GM12878 (cell line): Measurements from ENCODE around the gene PLA2G4E. TPM values are rescaled to one million over a fixed set of nuclear protein-coding genes. Genes with fewer than 3 reads are reported as not detected.

Experiments used
- ATAC-seq: fragments of 200-7000 bp; cut with Tn5 transposase; 3 replicates; pipeline ENCODE4 v1.9.1; 2020; ENCODE audit warnings: mild to moderate bottlenecking, moderate library complexity
- BruUV-seq: library from RNA; stranded (reverse); fragments of 400-500 nt; replicated peaks from 2 replicates; lab custom pipeline; 2021; lab: Mats Ljungman, UMichigan
- CTCF ChIA-PET: fragments of 300-600 bp; sonication (Branson Sonifier 250); formaldehyde crosslinking; extraction: SDS; loops from one replicate; lab custom pipeline; 2021; ENCODE audit warnings: inconsistent platforms; lab: Yijun Ruan, JAX
- POLR2A ChIA-PET: fragments of 350-600 bp; formaldehyde crosslinking; extraction: SDS; loops from one replicate; lab custom pipeline; 2021; ENCODE audit warnings: inconsistent platforms; lab: Charles Lee
- RAD21 ChIA-PET: fragments of 300-600 bp; sonication (Branson Sonifier 250); formaldehyde crosslinking; loops from one replicate; lab custom pipeline; 2023; ENCODE audit warnings: antibody characterized with exemption; ENCODE audit not compliant: unreplicated experiment; lab: Charles Lee
- SMC1A ChIA-PET: fragments of 300-600 bp; sonication (Branson Sonifier 250); formaldehyde crosslinking; loops from one replicate; lab custom pipeline; 2023; ENCODE audit not compliant: unreplicated experiment, uncharacterized antibody; lab: Charles Lee
- DNase-seq: peaks from one replicate; pipeline ENCODE4 v3.0.0-alpha.2; 2011; ENCODE audit warnings: low read depth, low spot score
- FAIRE-seq: peaks from 3 replicates; lab custom pipeline; 2011; peaks lifted over from hg19 to GRCh38; lab: Jason Lieb, UNC
- H2AFZ ChIP-seq: 2 replicates; pipeline ENCODE4 v1.6.0; 2011; ENCODE audit warnings: low read depth, low read length, control low read depth; ENCODE audit not compliant: control insufficient read depth
- H3K27ac ChIP-seq: 2 replicates; pipeline ENCODE4 v1.5.1; 2011; ENCODE audit warnings: control low read depth; ENCODE audit not compliant: control insufficient read depth, insufficient read depth
- H3K27me3 ChIP-seq, 2 experiments: replicated peaks in 1 of 2; 2 replicates each; pipeline versions ENCODE4 v1.6.0 to v1.6.1; 2011; ENCODE audit warnings: low read length in 1 of 2; ENCODE audit not compliant: control insufficient read depth in 2 of 2, insufficient read depth in 2 of 2
- H3K36me3 ChIP-seq, 2 experiments: 2 replicates each; pipeline ENCODE4 v1.5.1; 2011; ENCODE audit warnings: low read length in 1 of 2; ENCODE audit not compliant: control insufficient read depth in 2 of 2, insufficient read depth in 2 of 2
- H3K4me1 ChIP-seq: 2 replicates; pipeline ENCODE4 v1.6.1; 2011; ENCODE audit warnings: mild to moderate bottlenecking, low read length, moderate library complexity, mixed read lengths; ENCODE audit not compliant: control insufficient read depth, insufficient read depth
- H3K4me2 ChIP-seq: 2 replicates; pipeline ENCODE4 v1.6.0; 2011; ENCODE audit warnings: control low read depth; ENCODE audit not compliant: control insufficient read depth, insufficient read depth
- H3K4me3 ChIP-seq: fragments of 200-600 bp; sonication (generic); 2 replicates; pipeline ENCODE4 v1.5.1; 2016
- H3K79me2 ChIP-seq: 2 replicates; pipeline ENCODE4 v1.6.0; 2011; ENCODE audit warnings: low read length; ENCODE audit not compliant: control insufficient read depth, insufficient read depth
- H3K9ac ChIP-seq: 2 replicates; pipeline ENCODE4 v1.8.0; 2011; ENCODE audit warnings: low read length, control low read depth, mixed read lengths; ENCODE audit not compliant: control insufficient read depth, insufficient read depth
- H3K9me3 ChIP-seq: replicated peaks from 3 replicates; pipeline ENCODE4 v1.5.1; 2011; ENCODE audit warnings: mild to moderate bottlenecking, low read length; ENCODE audit not compliant: control insufficient read depth, insufficient read depth
- H4K20me1 ChIP-seq: 2 replicates; pipeline ENCODE4 v1.6.0; 2011; ENCODE audit not compliant: control insufficient read depth, insufficient read depth
- BACH1 ChIP-seq: fragments of 450-650 bp; IDR thresholded peaks from 2 replicates; pipeline ENCODE4 v1.6.1; 2017; ENCODE audit warnings: mild to moderate bottlenecking, borderline replicate concordance
- CEBPB ChIP-seq, 2 experiments: fragments of 150-350 bp in 1 of 2; IDR thresholded peaks; 2 replicates each; pipeline ENCODE4 v1.6.1; 2012 to 2014; ENCODE audit warnings: low read depth in 2 of 2, low read length in 2 of 2, borderline replicate concordance in 1 of 2, inconsistent platforms in 1 of 2
- FOXM1 ChIP-seq: IDR thresholded peaks from 2 replicates; pipeline ENCODE4 v1.6.1; 2012; ENCODE audit warnings: low read depth, mild to moderate bottlenecking, inconsistent platforms, low read length, moderate library complexity
- HDAC6 ChIP-seq: fragments of 200-600 bp; sonication (generic); IDR thresholded peaks from one replicate; pipeline ENCODE4 v1.8.0; 2017; ENCODE audit warnings: antibody characterized with exemption; ENCODE audit not compliant: unreplicated experiment
- HDGF ChIP-seq: fragments of 450-650 bp; IDR thresholded peaks from 2 replicates; pipeline ENCODE4 v1.6.1; 2016; ENCODE audit warnings: antibody characterized with exemption
- KAT2A ChIP-seq: conservative IDR thresholded peaks from 2 replicates; pipeline ENCODE4 v1.6.1; 2011; ENCODE audit warnings: low read depth, low read length; ENCODE audit not compliant: control insufficient read depth
- MYB ChIP-seq: fragments of 150-350 bp; IDR thresholded peaks from 2 replicates; pipeline ENCODE4 v1.6.1; 2014; ENCODE audit warnings: mild to moderate bottlenecking, low read depth, low read length, borderline replicate concordance
- NR2C1 ChIP-seq: fragments of 450-650 bp; IDR thresholded peaks from 2 replicates; pipeline ENCODE4 v1.6.1; 2017; ENCODE audit warnings: antibody characterized with exemption, mild to moderate bottlenecking, moderate library complexity
- REST ChIP-seq: IDR thresholded peaks from 2 replicates; pipeline ENCODE4 v1.6.1; 2012; ENCODE audit warnings: mild to moderate bottlenecking, low read depth, low read length
- SMAD5 ChIP-seq: IDR thresholded peaks from 2 replicates; pipeline ENCODE4 v1.6.1; 2016; ENCODE audit warnings: antibody characterized with exemption, low read depth
- SMC3 ChIP-seq: IDR thresholded peaks from 2 replicates; pipeline ENCODE4 v1.6.1; 2011; ENCODE audit warnings: low read length, improper control_type of control experiment, borderline replicate concordance
- SP1 ChIP-seq: IDR thresholded peaks from one replicate; pipeline ENCODE4 v1.6.1; 2011; ENCODE audit warnings: low read depth, low read length
- SREBF2 ChIP-seq: IDR thresholded peaks from 2 replicates; pipeline ENCODE4 v1.6.1; 2012; ENCODE audit warnings: mild to moderate bottlenecking, low read length
- TARDBP ChIP-seq: IDR thresholded peaks from 2 replicates; pipeline ENCODE4 v1.6.1; 2016; ENCODE audit warnings: borderline replicate concordance
- YY1 ChIP-seq: IDR thresholded peaks from 2 replicates; pipeline ENCODE4 v1.6.1; 2011; ENCODE audit warnings: low read depth, mild to moderate bottlenecking, low read length
- ZNF24 ChIP-seq: fragments of 450-650 bp; IDR thresholded peaks from 2 replicates; pipeline ENCODE4 v1.6.1; 2017; ENCODE audit warnings: antibody characterized with exemption, mild to moderate bottlenecking
- WGBS: methylation state at CpG from one replicate; pipeline ENCODE4 v1.1.6; 2016; ENCODE audit warnings: low lambda C conversion rate; ENCODE audit not compliant: insufficient replicate concordance, insufficient coverage; ENCODE audit errors: missing lambda C conversion rate; 5-methylcytosine and 5-hydroxymethylcytosine counted together
- in situ Hi-C: fragments of 300-500 bp; cut with MboI; formaldehyde crosslinking; loops from 9 replicates; pipeline ENCODE4 v1.14.3; 2018; ENCODE audit warnings: mixed read lengths
- intact Hi-C: fragments of 100-400 bp; cut with micrococcal nuclease; formaldehyde crosslinking; loops from one replicate; pipeline ENCODE4 v1.14.2; 2022; ENCODE audit not compliant: unreplicated experiment
- polyA plus RNA-seq, 11 experiments: library from polyadenylated mRNA; depleted of rRNA in 4 of 11; unstranded in 6 of 11; stranded (reverse) in 5 of 11; fragments of >200 nt; fragmentation: Nextera tagmentation in 4 of 11; fragmentation: Illumina TruSeq in 1 of 11; extraction: Ambion mirVana in 4 of 11; extraction: Trizol in 1 of 11; gene quantifications; 1 replicate in 1 of 11; 2 replicates in 10 of 11; pipeline versions ENCODE4 v1.2.1 to v1.2.3, GENCODE V29; 2011 to 2016; ENCODE audit warnings: inconsistent platforms in 2 of 11, missing spikeins in 2 of 11, low read depth in 1 of 11
- total RNA-seq, 4 experiments: library from RNA; depleted of rRNA in 3 of 4; stranded (reverse); fragments of >200 nt in 3 of 4; fragmentation: Illumina TruSeq in 1 of 4; extraction: Trizol in 1 of 4; gene quantifications; 2 replicates each; pipeline versions ENCODE4 v1.2.1 to v1.2.3, GENCODE V29; 2013 to 2021
- TF ChIP-seq, protein P1 (sequence below): fragments of 450-650 bp; IDR thresholded peaks from 2 replicates; pipeline ENCODE4 v1.6.1; 2017; ENCODE audit warnings: mild to moderate bottlenecking
- TF ChIP-seq, protein P2 (sequence below): fragments of 150-350 bp; IDR thresholded peaks from 2 replicates; pipeline ENCODE4 v1.6.1; 2014; ENCODE audit warnings: mild to moderate bottlenecking, low read depth, low read length

PLA2G4E gene
- total and polyA plus RNA-seq, 10 of the 15 experiments (the other 5 are each of a cell fraction or from before 2014, with no cell fraction given) = 0.05 to 0.32 (median 0.06) TPM; not detected in 5

- TF ChIP-seq, protein P1, sequence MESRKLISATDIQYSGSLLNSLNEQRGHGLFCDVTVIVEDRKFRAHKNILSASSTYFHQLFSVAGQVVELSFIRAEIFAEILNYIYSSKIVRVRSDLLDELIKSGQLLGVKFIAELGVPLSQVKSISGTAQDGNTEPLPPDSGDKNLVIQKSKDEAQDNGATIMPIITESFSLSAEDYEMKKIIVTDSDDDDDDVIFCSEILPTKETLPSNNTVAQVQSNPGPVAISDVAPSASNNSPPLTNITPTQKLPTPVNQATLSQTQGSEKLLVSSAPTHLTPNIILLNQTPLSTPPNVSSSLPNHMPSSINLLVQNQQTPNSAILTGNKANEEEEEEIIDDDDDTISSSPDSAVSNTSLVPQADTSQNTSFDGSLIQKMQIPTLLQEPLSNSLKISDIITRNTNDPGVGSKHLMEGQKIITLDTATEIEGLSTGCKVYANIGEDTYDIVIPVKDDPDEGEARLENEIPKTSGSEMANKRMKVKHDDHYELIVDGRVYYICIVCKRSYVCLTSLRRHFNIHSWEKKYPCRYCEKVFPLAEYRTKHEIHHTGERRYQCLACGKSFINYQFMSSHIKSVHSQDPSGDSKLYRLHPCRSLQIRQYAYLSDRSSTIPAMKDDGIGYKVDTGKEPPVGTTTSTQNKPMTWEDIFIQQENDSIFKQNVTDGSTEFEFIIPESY = no peak
- TF ChIP-seq TARDBP = no peak
- no peak for TF ChIP-seq ZNF24
- no peak for TF ChIP-seq SMC3
- TF ChIP-seq YY1 = no peak
Measured at GRCh38 chr15:41990691-41991090, 30.2 kb downstream of the PLA2G4E start (continued).

DNA sequence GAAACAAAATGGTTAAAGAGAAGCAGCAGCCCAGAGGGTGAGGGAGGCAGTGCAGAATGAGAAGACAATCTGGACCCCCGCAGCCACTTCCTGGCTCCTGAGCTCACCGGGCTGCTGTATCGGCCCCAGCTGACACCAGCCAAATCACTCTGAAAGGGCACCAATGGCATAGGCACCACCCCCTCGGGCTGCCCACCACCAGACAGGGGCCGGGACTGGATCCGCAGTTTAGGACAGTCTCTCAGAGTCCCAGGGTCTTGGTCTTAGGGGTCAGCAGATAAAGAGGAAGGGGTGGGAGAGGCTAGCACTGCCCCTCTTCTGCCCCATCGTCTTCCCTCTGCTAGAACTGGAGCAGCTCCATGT, 30.6 kb downstream of the PLA2G4E start:
- in situ Hi-C loops (loop anchor here (5.0 kb wide), 1 partner anchor 72 kb away; no protein-coding TSS in a partner anchor), intact Hi-C loops (no loop called here)
- no TSS peak for BruUV-seq
- H2AFZ ChIP-seq = no peak overlapping the region
- H3K4me2 ChIP-seq = no peak overlapping the region
- H4K20me1 ChIP-seq = no peaks in the 10 kb centered on the region
- no peak overlapping the region for H3K4me3 ChIP-seq
- no peak overlapping the region for H3K9ac ChIP-seq
- H3K27me3 ChIP-seq = no peaks in the 10 kb centered on the region; a peak in 1 of 4 replicates
- no peak overlapping the region for H3K27ac ChIP-seq
- WGBS = 30% methylated on average over 7 of the region's 7 CpGs
- no peaks in the 10 kb centered on the region for H3K79me2 ChIP-seq
- FAIRE-seq = no peak
- no peak for DNase-seq
- H3K9me3 ChIP-seq = no peaks in the 10 kb centered on the region
- no peaks in the 10 kb centered on the region for H3K4me1 ChIP-seq
- H3K36me3 ChIP-seq = no peaks in the 10 kb centered on the region
- ATAC-seq = no peak; the same call in 2 of the 3 replicates
- TF ChIP-seq MYB (no peak), CEBPB (IDR thresholded peaks at IDR 0.05; ENCODE audit: borderline replicate concordance in 1 of 2, low read depth in 2 of 2, low read length in 2 of 2) (no peak), FOXM1 (no peak), KAT2A (no peak), SREBF2 (no peak), BACH1 (no peak), HDGF (no peak), SP1 (no peak), SMAD5 (no peak), NR2C1 (no peak), HDAC6 (no peak), REST (no peak)
- TF ChIP-seq, protein P2, sequence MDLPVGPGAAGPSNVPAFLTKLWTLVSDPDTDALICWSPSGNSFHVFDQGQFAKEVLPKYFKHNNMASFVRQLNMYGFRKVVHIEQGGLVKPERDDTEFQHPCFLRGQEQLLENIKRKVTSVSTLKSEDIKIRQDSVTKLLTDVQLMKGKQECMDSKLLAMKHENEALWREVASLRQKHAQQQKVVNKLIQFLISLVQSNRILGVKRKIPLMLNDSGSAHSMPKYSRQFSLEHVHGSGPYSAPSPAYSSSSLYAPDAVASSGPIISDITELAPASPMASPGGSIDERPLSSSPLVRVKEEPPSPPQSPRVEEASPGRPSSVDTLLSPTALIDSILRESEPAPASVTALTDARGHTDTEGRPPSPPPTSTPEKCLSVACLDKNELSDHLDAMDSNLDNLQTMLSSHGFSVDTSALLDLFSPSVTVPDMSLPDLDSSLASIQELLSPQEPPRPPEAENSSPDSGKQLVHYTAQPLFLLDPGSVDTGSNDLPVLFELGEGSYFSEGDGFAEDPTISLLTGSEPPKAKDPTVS = no peak
- RAD21 ChIA-PET = interaction anchor here (0.6 to 4.2 kb wide), 16 partner anchors 18 to 307 kb away, joined by 3 to 38 read pairs (median 4); partner anchors contain the start of genes EHD4 and MAPKBP1
- CTCF ChIA-PET = interaction anchor here (0.7 to 11.8 kb wide), 25 partner anchors 9 to 238 kb away, joined by 3 to 137 read pairs (median 5); partner anchors contain the start of genes EHD4 and MAPKBP1
- POLR2A ChIA-PET = interaction anchor here (1.0 to 1.2 kb wide), 2 partner anchors 67 to 94 kb away, joined by 3 read pairs; no protein-coding TSS in a partner anchor
- SMC1A ChIA-PET = interaction anchor here (0.8 to 4.1 kb wide), 14 partner anchors 11 to 138 kb away, joined by 3 to 49 read pairs (median 4); no protein-coding TSS in a partner anchor
